ENCODE measurements around the gene GPRC6A.
"Not testable (repeated sequence)": the region's sequence is repeated elsewhere in the genome, so short reads cannot be mapped to it uniquely, and the experiment has no call there.

GPRC6A gene, protein sequence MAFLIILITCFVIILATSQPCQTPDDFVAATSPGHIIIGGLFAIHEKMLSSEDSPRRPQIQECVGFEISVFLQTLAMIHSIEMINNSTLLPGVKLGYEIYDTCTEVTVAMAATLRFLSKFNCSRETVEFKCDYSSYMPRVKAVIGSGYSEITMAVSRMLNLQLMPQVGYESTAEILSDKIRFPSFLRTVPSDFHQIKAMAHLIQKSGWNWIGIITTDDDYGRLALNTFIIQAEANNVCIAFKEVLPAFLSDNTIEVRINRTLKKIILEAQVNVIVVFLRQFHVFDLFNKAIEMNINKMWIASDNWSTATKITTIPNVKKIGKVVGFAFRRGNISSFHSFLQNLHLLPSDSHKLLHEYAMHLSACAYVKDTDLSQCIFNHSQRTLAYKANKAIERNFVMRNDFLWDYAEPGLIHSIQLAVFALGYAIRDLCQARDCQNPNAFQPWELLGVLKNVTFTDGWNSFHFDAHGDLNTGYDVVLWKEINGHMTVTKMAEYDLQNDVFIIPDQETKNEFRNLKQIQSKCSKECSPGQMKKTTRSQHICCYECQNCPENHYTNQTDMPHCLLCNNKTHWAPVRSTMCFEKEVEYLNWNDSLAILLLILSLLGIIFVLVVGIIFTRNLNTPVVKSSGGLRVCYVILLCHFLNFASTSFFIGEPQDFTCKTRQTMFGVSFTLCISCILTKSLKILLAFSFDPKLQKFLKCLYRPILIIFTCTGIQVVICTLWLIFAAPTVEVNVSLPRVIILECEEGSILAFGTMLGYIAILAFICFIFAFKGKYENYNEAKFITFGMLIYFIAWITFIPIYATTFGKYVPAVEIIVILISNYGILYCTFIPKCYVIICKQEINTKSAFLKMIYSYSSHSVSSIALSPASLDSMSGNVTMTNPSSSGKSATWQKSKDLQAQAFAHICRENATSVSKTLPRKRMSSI

DNA sequence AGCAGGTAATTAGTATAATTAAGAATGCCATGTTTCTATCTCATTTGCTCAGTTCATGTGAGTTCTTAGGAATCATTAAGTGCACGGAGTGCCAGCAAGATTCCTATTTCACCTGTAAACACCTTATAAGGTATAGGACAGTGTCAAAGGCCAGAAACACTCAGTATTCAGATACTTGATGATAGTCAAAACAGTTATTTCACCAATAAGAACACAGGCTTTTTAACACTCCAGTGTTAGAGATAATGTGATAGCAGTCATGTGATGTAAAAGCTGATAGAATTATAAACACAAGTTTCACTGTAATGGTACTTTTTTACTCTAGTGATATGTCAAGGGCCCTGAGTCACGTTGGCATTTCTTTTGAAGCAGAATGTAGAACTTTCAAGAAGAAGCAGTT, at the start of gene GPRC6A:
Gene GPRC6A (minus strand): TSS at position 101 of the 400 bp plus-strand sequence. CDS start 70 bp downstream, at position 31.
- no peak for DNase-seq (ENCODE audit: low spot score)

DNA sequence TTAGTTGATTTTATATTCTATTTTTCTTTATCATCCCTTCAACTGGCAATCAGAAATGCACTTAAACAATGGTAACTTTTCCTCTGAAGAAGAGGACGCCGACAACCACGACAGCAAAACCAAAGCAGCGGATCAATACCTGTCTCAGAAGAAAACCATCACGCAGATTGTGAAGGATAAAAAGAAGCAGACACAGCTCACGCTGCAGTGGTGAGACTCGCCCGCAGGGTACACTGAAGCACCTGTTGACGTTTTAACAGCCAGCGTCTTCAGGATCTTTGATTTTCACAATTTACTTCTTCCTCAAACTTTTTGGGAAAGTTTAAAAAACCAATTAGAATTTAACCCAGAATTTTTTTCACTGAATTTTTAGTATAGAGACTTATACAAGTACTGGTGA, 48.9 kb upstream of the GPRC6A start:
- DNase-seq (ENCODE audit: low spot score): peak; percentile 15

DNA sequence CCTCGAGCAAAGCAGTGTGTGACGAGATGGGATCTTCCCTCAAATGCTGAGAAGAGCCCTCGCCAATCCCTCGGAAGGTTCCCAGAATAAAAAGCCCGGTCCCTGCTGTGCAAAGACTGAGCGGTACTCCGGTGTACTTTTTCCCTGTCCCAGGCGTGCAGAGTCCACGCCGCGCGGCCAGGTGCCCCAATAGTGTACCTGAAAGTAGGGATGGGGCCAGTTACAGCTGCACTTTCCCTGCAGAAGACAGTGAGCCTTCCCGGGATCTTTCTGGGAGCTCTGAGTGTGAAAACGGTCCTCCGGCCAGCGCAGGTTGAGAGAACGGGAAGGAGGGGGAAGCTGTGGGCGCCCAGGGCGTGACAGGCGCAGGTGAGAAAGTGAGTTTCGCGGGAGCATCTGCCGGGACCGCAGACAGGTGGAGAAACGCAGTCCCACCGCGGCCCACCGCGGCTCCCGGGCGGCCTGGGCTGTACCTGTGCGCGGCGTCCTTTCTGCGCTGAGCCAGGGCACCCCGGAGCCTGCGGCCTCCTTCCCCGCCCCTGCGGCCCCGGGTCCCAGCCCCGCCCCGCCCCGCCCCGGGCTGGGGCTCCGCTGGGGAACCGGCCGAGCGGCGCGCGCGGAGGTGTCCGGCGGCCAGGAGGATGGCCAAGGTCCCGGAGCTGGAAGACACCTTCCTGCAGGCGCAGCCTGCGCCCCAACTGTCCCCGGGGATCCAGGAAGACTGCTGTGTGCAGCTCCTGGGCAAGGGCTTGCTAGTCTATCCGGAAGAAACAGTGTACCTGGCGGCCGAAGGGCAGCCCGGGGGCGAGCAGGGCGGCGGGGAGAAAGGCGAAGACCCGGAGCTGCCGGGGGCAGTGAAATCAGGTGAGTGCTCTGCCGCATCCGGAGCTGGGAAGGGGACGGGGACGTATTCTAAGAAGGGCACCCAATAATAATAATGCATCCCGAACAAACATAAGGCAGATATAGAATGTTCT, 48.0 kb upstream of the GPRC6A start, which contains the start of gene RFX6:
Gene RFX6 (plus strand): TSS at position 608 of the 977 bp plus-strand sequence. CDS start 34 bp downstream, at position 642.
- peak; percentile 84 for DNase-seq (ENCODE audit: low spot score)

DNA sequence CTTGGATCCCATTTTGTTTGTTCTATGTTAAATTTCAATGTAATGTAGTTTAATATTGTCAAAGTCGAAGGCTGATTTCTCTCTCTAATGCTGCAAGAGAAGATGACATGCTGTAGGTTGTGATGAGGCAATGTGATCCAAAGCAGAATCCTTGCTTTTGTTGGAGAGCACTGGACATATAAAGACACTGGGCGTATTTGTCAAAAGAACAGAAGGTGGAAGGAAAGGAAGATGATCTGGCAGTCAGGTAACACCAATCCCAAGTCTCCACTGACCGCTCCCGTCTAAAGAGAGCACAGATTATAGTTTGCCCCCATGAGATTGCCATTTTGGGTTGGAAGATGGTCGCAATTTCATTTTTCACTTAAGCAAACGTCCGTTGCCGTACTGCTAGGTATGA, 47.2 kb upstream of the GPRC6A start:
- DNase-seq (ENCODE audit: low spot score): no peak

DNA sequence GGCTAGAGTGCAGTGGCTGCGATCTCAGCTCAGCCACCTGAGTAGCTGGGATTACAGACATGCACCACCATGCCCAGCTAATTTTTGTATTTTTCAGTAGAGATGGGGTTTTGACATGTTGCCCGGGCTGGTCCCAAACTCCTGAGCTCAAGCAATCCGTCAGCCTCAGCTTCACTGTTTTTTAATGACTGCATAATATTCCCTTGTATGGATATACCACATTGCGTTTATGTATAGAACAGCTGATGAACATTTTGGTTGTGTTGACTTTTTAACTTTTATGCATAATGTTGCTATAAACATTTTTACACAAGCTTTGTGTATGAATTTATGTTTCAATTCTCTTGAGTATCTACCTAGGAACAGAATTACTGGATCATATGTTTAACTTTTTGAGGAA, 43.9 kb upstream of the GPRC6A start:
- no peak for DNase-seq (ENCODE audit: low spot score)

DNA sequence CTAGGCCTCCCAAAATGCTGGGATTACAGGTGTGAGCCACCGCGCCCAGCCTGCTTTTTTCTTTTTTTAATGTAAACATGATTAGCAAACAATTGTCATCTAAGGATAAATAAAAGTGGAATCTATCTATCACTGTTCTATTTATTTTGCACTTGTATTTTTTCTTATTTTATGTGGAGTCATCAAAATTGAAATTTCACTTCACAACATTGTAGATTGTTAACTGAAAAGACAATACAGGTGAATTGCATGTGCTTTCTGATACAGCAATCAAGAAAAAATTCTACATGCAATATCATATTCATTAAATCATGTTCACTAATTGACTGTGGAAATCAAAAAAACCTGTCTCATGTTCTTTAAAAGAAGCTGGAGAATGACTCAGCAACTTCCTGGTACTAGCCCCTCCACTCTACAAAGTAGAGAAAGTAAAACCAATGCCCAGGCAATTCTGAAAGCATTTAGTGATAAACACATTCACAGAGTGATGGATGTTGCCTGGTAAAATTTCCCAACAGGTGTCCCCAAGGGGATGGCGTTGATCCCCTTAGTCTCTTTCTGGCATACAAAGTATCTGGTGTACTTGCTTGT, 37.5 kb upstream of the GPRC6A start:
- no peak for DNase-seq (ENCODE audit: low spot score)

DNA sequence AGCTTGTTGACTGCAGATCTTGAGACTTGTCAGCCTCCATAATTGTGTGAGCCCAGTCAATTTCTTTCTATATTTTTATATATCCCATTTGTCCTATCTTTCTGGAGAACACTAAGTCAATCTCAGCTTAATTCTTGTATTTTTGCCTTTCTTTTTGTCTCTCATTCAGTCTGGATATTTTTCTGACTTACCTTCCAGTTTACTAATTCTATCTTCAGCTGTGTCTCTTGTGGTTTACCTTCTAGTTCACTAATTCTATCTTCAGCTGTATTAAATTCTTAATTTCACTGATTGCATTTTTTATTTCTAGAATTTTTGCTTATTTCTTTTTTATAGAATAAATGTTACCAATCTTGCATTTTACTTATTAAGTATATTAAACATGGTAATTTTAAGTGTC, 30.4 kb upstream of the GPRC6A start:
- no peak for DNase-seq (ENCODE audit: low spot score)

DNA sequence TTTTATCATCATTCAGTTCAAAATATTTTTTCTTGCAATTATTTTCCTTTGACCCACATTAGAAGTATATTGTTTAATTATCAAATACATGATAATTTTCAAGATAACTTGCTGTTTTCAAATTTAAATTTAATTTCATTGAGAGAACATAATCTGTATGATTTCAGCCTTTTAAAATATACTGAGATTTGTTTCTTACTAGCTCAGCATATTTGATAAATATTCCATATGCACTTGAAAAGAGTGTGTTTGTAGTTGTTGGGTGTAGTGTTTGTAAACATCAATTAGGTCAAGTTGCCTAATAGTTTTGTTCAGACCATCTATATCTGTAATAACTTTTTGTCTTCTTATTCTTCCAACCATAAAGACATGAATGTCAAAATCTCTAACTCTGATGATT, 29.2 kb upstream of the GPRC6A start:
- no peak for DNase-seq (ENCODE audit: low spot score)

DNA sequence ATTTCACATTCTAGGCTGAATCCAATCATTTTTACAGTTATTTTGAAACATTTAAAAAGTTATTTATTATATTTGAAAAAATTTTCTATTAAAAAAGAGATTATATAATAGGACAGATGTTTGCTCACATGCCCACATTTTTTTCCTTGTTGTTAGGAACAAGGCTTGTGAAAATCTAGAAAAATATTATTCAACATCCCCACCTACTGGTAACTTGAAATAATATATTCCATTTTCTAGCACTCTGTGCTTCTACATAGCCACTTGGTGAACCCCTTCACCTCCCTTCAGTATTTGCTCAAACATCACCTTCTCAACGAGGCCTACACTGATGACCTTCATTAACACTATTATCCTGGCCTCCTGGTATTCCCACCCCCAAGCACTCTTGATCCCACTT, 18.3 kb upstream of the GPRC6A start:
- peak; percentile 27 for DNase-seq (ENCODE audit: low spot score)

DNA sequence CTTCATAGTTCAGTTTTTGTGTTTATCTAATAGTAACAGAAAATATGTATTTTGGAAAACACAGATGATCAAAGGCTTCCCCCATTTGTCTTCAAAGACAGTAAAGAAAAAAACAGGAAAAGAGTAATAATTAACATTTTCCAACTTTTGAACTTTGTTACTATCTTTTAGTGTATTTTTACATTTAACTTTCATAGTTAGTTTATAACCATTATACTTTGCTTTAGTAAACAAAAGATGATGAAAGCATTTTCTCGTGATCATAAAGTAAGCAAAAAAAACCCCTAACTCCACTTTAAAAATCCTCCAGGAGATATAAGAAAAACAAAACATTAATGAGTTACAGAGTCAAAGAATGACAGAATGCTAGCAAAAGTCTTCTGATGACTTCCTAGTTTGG, 13.6 kb upstream of the GPRC6A start:
- DNase-seq (ENCODE audit: low spot score): no peak

DNA sequence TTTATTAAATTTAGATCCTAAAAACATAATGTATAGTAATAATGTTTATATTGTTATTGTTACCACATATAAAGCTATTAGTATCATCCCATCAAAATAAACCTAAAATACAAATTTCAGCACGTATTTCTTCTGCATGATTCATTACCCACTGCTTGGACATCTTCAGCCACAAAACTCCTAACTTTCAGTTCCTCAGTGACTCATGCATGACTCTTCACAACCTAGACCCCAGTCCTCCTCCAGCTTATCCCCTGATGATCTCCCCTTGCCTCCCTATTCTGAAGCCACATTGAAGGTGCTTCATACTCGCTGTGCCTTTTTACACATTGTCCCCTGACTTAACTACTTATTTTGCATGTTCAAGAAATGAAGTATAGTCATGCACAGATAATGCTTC, 11.2 kb upstream of the GPRC6A start:
- no peak for DNase-seq (ENCODE audit: low spot score)

DNA sequence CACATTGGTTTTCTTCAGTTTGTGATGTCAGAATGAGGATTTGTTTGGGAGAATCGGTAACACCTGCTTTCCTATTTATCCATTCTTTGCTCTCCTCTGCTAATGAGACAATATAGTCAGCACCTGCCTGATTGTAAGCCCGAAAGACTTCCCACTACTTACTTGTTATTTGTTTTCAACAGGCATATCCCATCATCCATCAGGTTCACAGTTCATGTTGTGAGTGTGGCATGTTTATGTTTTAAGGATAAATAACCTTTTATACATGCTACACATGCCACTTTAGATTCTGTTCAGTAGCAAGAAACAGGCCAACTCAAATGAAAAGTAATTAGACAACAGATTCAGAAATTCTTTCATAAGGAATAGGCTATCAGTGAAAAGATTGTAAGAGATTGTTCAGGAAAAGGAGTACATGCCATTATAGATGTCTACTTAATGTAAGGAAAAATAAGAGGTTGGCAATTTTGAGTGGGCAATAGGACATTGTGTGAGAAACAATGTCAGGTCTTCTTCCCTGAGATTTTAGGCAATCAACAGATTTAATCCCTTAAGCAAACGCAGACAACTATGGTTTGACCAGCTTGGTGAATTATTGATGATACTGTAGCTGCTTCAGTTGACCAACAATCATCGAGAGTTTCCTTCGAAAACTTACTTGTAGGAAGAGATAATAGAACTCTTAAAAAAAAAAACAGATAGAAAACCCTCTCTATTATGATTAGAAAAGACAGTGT, 7.9 kb upstream of the GPRC6A start:
- no peak for DNase-seq (ENCODE audit: low spot score)

DNA sequence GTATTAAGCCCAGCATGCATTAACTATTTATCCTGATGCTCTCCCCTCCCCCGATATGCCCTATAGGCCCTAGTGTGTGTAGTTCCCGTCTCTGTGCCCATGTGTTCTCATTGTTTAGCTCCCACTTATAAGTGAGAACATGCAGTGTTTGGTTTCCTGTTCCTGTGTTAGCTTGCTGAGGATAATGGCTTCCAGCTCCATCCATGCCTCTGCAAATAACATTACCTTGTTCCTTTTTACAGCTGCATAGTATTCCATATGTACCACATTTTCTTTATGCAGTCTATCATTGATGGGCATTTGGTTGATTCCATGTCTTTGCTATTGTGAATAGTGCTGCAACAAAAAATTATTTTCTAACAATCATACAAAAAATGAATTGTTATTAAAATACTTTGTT, 5.6 kb upstream of the GPRC6A start:
- not testable (repeated sequence) for DNase-seq (ENCODE audit: low spot score)

DNA sequence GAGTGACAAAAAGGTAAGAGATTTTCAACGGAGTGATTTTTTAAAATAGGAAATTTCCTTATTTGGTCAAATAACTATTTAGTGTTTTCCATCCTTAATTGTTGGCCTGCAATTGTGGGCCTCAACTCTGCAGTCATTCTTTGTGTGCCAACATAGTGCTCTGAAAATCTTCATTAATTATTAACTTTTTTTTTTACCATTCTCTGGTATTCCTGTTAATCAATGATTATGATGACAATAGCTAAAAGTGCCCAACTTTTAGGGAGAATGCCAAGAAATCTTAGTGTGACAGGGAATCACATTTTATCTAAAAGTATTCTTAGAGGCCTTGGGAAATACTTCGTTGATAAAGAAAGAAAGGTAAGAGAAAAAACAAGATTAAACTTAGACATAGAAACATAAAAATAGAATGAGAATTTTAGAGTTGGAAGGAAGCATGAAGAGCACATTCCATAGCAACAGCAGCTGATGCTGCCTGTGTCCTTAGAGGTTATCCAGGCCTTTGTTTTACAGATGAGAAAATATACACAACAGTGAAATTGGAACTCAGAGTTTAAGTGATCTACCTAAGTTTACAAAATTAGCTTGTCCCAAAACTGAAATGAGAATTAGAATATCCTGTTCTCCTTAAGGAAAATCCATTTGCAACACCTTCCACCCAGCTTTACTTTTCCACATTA, 1.2 kb downstream of the GPRC6A start:
- no peak for DNase-seq (ENCODE audit: low spot score)

DNA sequence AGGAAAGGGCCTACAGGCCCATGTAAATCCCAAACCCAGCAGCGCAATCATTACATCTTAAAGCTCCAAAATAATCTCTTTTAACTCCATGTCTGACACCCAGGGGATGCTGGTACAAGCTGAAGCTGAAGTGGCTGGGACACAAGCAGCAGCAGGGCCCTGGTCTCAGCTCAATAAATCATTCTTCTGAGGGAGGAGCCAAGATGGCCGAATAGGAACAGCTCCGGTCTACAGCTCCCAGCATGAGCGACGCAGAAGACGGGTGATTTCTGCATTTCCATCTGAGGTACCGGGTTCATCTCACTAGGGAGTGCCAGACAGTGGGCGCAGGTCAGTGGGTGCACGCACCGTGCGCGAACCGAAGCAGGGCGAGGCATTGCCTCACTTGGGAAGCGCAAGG, 12.5 kb downstream of the GPRC6A start:
- DNase-seq (ENCODE audit: low spot score): not testable (repeated sequence)

DNA sequence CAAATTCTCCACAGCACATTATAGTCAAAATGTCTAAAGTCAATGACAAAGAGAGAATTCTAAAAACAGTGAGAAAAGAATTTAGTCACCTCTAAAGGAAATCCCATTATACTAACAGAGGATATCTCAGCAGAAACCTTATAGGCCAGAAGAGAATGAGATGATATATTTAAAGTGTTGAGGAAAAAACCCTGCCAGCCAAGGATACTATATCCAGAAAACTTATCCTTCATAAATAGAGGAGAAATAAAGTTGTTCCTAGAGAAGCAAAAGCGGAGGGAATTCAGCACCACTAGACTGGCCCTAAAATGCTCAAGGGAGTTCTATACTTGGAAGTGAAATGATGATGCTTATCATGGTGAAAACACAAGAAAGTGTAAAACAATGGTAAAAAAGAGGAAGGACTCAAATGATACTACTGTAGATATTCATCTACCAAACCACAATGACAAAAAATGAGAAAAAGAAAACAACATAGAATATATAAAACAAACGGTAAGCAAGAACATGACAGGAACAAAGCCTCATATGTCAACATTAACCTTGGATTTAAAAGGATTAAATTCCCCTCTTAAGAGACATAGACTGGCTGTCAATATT, 16.7 kb downstream of the GPRC6A start:
- no peak for DNase-seq (ENCODE audit: low spot score)

DNA sequence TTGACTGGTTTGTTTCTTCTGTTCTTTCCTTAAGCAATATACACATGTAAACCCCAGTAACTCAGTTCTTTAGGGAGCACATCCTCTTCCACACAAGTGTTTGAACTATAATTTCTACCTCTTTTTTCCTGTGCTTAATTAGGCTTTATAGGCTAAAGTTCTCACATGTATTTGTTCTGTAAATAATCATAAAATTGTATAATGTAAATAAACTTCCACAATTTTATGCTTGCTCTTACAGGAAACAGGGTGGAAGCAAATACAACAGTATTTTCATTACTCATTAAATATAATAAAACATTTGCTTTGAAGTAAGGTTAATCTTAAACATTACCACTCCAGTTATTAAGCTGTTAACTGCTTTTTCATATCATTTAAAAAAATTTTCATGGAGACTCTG, 26.9 kb downstream of the GPRC6A start:
- no peak for DNase-seq (ENCODE audit: low spot score)

DNA sequence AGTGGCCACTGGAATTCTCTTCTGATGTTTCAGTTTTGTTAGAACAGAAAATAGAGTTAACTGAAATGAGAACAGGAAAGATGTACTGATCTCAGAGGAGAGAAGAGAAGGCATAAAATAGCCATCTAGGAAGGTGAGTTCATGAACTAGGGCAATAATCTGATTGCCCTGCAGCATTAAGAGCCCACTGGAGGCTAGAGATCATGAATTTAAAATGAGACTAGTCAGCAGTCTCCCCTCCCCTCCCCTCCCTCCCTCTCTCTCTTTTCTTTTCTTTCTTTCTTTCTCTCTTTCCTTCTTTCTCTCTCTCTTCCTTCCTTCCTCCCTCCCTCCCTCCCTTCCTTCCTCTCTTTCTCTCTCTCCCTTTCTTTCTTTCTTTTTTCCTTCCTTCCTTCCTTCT, 28.9 kb downstream of the GPRC6A start:
- no peak for DNase-seq (ENCODE audit: low spot score)

DNA sequence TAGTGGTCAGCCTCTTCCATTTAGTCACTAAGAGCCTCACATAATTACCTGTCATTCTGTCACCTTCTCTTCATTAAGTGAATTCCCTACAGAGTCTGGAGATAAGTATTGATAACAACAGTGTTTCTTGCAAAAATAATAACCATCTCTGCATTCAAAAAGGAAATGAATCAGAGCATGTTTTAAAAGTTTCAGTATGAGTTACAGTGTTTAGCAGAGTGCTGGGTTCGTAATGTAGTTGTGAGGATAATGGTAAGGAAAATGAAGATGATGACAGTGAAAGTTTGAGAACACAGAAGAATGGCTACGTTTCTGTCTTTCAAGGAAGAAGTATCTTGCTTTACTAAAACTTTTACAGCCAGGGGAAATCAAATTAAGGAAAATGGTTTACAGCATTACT, 31.3 kb downstream of the GPRC6A start:
- no peak for DNase-seq (ENCODE audit: low spot score)

DNA sequence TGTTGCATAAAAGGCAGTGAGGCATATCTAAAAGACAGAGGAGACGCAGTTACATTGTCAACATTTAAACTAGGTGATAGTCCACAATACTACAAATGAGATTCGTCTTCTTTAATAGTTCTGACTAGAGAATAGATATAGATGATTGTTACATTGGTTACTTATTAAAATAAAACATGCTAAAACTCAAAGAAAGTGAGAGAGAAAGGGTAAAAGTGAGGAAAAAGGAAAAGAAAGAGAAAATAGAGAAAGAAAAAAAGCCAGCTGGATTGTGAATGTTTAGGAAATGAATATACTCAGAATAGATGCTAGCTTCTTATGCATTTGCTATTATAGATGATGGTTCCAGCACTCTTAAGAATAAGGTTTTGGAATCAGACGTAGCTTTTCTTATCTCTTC, 35.7 kb downstream of the GPRC6A start:
- DNase-seq (ENCODE audit: low spot score): no peak
